SU-DHL-6 (cell line): Measurements from ENCODE around the gene TOR1A.

ENCODE experiments used
- EZH2phosphoT487 ChIP-seq: fragments of 200-600 bp; sonication (generic), shearing (Covaris generic); conservative IDR thresholded peaks from 2 replicates; pipeline ENCODE4 v1.6.1; 2018; ENCODE audit warnings: mild to moderate bottlenecking, antibody characterized with exemption, low read length, moderate library complexity, mixed read lengths
- TF ChIP-seq, protein P1 (sequence below): fragments of 200-600 bp; sonication (generic); IDR thresholded peaks from one replicate; pipeline ENCODE4 v1.5.1; 2017; ENCODE audit warnings: antibody characterized with exemption, mild to moderate bottlenecking, low read length, moderate library complexity; ENCODE audit not compliant: insufficient read depth, poor library complexity, severe bottlenecking

DNA sequence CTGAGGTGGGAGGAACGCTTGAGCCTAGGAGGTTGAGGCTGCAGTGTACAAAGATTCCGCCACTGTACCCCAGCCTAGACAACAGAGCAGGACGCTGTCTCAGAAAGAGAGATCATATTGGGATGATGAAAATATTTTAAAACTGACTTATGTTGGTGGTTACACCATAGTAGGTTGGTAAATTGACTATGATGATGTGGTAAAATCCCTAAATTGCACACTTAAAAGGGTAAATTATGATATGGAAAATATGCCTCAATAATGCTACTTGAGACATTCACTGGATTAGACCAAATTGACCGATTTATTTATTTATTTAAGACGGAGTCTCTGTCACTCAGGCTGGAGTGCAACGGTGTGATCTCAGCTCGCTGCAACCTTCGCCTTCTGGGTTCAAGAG, 42.8 kb downstream of the TOR1A start:
- TF ChIP-seq, protein P1, sequence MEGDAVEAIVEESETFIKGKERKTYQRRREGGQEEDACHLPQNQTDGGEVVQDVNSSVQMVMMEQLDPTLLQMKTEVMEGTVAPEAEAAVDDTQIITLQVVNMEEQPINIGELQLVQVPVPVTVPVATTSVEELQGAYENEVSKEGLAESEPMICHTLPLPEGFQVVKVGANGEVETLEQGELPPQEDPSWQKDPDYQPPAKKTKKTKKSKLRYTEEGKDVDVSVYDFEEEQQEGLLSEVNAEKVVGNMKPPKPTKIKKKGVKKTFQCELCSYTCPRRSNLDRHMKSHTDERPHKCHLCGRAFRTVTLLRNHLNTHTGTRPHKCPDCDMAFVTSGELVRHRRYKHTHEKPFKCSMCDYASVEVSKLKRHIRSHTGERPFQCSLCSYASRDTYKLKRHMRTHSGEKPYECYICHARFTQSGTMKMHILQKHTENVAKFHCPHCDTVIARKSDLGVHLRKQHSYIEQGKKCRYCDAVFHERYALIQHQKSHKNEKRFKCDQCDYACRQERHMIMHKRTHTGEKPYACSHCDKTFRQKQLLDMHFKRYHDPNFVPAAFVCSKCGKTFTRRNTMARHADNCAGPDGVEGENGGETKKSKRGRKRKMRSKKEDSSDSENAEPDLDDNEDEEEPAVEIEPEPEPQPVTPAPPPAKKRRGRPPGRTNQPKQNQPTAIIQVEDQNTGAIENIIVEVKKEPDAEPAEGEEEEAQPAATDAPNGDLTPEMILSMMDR: no peak
- TF ChIP-seq EZH2phosphoT487: no peak
